Body of pancreas (tissue), 4 donors: Measurements from ENCODE around the gene ABRACL. TPM values are rescaled to one million over a fixed set of nuclear protein-coding genes. Genes with fewer than 3 reads are reported as not detected.

Experiments used
- ATAC-seq: fragments of 150-250 bp; one replicate; pipeline ENCODE4 v1.9.1; 2016
- DNase-seq, 4 donors: peaks; one replicate each; pipeline ENCODE4 v3.0.0-alpha.2; 2019
- H3K27ac ChIP-seq, 4 donors: fragments of 200-600 bp; sonication (generic); 1 replicate in 3 of 4; 2 replicates in 1 of 4; pipeline versions ENCODE4 v1.5.1 to v1.6.1; 2016 to 2019; ENCODE audit warnings: mild to moderate bottlenecking in 1 of 4, mixed read lengths in 1 of 4, moderate library complexity in 1 of 4
- H3K27me3 ChIP-seq, 2 donors: fragments of 200-600 bp; sonication (generic); one replicate each; pipeline ENCODE4 v1.6.0; 2016; ENCODE audit warnings: mild to moderate bottlenecking in 1 of 2
- H3K36me3 ChIP-seq, 2 donors: fragments of 200-600 bp; sonication (generic); replicated peaks in 1 of 2; 2 replicates each; pipeline ENCODE4 v1.5.1; 2016; ENCODE audit warnings: low read depth in 2 of 2; ENCODE audit not compliant: insufficient read depth in 1 of 2
- H3K4me1 ChIP-seq: fragments of 200-600 bp; sonication (generic); one replicate; pipeline ENCODE4 v1.6.0; 2016
- H3K4me3 ChIP-seq, 2 donors: fragments of 200-600 bp; sonication (generic); 1 replicate in 1 of 2; 2 replicates in 1 of 2; pipeline ENCODE4 v1.5.1; 2016 to 2019
- H3K9me3 ChIP-seq, 3 donors: fragments of 200-600 bp; sonication (generic); 1 replicate in 2 of 3; 2 replicates in 1 of 3; pipeline ENCODE4 v1.5.1; 2016
- CTCF ChIP-seq, 7 experiments: fragments of 450-650 bp in 4 of 7; fragments of 200-600 bp in 3 of 7; sonication (generic) in 3 of 7; IDR thresholded peaks; one replicate each; pipeline ENCODE4 v1.5.1; 2016 to 2019; ENCODE audit warnings: antibody characterized with exemption in 7 of 7
- POLR2A ChIP-seq, 3 donors: fragments of 450-650 bp; IDR thresholded peaks; one replicate each; pipeline ENCODE4 v1.6.1; 2016; ENCODE audit warnings: antibody characterized with exemption in 3 of 3, mild to moderate bottlenecking in 2 of 3
- WGBS, 2 donors: methylation state at CpG; one replicate each; pipeline ENCODE4 v1.1.5; 2017; 5-methylcytosine and 5-hydroxymethylcytosine counted together
- intact Hi-C: fragments of 100-400 bp; cut with DNase I; formaldehyde crosslinking; loops from one replicate; pipeline ENCODE4 v1.15.1; 2023
- total RNA-seq, 2 donors: library from RNA; depleted of rRNA; stranded (reverse); fragments of >200 nt; gene quantifications; one replicate each; pipeline ENCODE4 v1.1.0, GENCODE V29; 2016

Gene ABRACL
- total RNA-seq, 2 donors from 2014 or later: 1.6 to 11.2 TPM

DNA sequence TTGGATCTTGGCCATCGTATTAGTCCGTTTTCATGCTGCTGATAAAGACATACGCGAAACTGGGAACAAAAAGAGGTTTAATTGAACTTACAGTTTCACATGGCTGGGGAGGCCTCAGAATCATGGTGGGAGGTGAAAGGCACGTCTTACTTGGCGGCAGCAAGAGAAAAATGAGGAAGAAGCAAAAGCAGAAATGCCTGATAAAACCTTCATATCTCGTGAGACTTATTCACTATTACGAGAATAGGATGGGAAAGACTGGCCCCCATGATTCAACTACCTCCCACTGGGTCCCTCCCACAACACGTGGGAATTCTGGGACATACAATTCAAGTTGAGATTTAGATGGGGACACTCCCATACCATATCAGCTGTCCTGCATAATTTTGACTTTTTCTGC is 20.4 kb upstream of the ABRACL start:
- Histone ChIP-seq H3K9me3 (no peaks in the 10 kb centered on the region), H3K4me1 (no peaks in the 10 kb centered on the region), H3K4me3 (no peak overlapping the region), H3K27ac (no peak overlapping the region), H3K27me3 (no peaks in the 10 kb centered on the region), H3K36me3 (no peaks in the 10 kb centered on the region)
- TF ChIP-seq POLR2A (IDR thresholded peaks at IDR 0.05) (no peak), CTCF (IDR thresholded peaks at IDR 0.05) (no peak)
- intact Hi-C loops: no loop called here
- no peak for ATAC-seq
- WGBS, 2 donors: 80 to 81% methylated on average over 9 of the region's 9 CpGs
- no peak for DNase-seq

DNA sequence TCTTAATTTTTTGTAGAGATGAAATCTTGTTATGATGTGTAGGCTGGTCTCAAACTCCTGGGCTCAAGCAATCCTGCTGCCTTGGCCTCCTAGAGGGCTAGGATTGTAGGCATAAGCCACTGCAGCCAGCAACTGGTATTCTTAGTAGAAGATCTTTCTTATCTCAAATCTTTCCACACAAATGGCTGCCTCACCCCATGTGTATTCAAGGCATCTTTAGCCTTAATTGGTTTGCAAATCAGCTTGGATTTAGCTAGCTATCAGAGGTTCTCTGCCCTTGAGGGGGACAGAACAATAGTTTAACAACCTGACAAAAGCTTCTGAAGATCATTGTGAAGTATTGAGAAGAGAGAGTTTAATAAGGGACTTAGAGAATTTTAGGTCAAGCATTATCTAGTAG is 17.9 kb upstream of the ABRACL start:
- intact Hi-C loops: no loop called here
- Histone ChIP-seq H3K4me1 (peaks cover 12% of the 10 kb centered on the region), H3K27ac (no peak overlapping the region), H3K4me3 (no peak overlapping the region), H3K9me3 (no peaks in the 10 kb centered on the region), H3K36me3 (no peaks in the 10 kb centered on the region), H3K27me3 (no peaks in the 10 kb centered on the region)
- ATAC-seq (no peak), DNase-seq (no peak)
- no peak for TF ChIP-seq POLR2A (IDR thresholded peaks at IDR 0.05)
- TF ChIP-seq CTCF (IDR thresholded peaks at IDR 0.05): no peak

- H3K27ac ChIP-seq: no peak overlapping the region
- no peaks in the 10 kb centered on the region for H3K27me3 ChIP-seq
- WGBS, 2 donors: 74 to 79% methylated on average over 3 of the region's 3 CpGs
- TF ChIP-seq CTCF (IDR thresholded peaks at IDR 0.05) (no peak), POLR2A (IDR thresholded peaks at IDR 0.05) (no peak)
- ATAC-seq (no peak), DNase-seq (no peak)
- intact Hi-C loops: no loop called here
- no peak overlapping the region for H3K4me3 ChIP-seq
- no peaks in the 10 kb centered on the region for H3K36me3 ChIP-seq
- no peaks in the 10 kb centered on the region for H3K9me3 ChIP-seq
- H3K4me1 ChIP-seq: peaks cover 13% of the 10 kb centered on the region
These were observed 16.6 kb upstream of the ABRACL start for GRCh38 chr6:139011980-139012379.

DNA sequence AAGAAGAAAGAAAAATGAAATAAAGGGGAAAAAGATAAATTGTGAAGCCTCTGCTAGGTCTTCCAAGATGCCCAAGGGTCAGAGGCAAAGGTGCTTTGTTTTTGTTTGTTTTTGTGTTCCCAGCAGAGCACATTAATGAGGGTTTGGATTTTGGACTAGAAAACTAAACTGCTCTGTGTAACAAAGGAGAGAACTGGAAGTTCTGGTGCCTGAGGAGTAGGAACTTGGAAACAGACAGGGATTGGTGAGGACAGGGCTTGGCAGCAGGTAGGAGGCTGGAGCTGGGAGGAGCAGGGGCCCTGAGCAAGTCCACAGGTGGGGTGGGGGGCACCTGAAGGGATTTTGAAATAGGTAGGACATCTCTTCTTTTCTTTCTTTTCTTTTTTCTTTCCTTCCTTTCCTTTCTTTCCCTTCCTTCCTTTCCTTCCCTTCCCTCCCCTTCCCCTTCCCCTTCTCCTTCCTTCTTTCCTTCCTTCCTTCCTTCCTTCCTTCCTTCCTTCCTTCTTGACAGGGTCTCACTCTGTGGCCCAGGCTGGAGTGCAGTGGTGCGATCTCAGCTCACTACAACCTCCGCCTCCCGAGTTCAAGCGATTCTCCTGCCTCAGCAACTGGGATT is 15.3 kb upstream of the ABRACL start:
- Histone ChIP-seq H3K36me3 (no peaks in the 10 kb centered on the region), H3K27ac (no peak overlapping the region), H3K27me3 (no peaks in the 10 kb centered on the region), H3K4me1 (peaks cover 16% of the 10 kb centered on the region), H3K4me3 (no peak overlapping the region), H3K9me3 (no peaks in the 10 kb centered on the region)
- TF ChIP-seq POLR2A (IDR thresholded peaks at IDR 0.05) (no peak), CTCF (IDR thresholded peaks at IDR 0.05) (no peak)
- WGBS, 2 donors: 87 to 93% methylated on average over 3 to 4 of the region's 4 CpGs
- DNase-seq (no peak), ATAC-seq (no peak)
- intact Hi-C loops: no loop called here

DNA sequence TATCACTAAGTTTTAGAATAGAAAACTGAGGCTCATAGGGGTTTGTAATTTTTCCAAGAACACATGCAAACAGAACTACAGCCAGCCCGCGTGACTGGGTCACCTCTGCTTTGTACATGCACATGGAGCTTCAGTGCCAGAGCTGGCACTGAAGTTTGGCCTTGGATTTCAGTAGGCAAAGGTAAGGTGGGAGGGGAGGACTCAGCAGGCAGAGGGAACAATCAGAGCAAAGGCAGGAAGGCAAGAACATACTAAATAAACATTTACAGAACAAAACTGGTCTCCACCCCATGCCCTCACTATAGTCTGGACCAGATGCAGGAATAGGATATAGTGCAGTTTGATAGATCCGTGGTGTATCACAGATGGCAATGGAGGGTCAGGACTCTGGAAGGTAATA is 13.6 kb upstream of the ABRACL start:
- Histone ChIP-seq H3K9me3 (no peaks in the 10 kb centered on the region), H3K27me3 (no peaks in the 10 kb centered on the region), H3K27ac (peak overlapping the region in 2 of 4 donors; percentile 28 to 32), H3K36me3 (no peaks in the 10 kb centered on the region), H3K4me3 (no peak overlapping the region), H3K4me1 (peaks cover 16% of the 10 kb centered on the region)
- WGBS, 2 donors: 14 to 25% methylated on average over 3 of the region's 3 CpGs
- intact Hi-C loops: no loop called here
- DNase-seq: peak; percentile 65 to 87 (median 86)
- ATAC-seq: peak; percentile 93
- no peak for TF ChIP-seq POLR2A (IDR thresholded peaks at IDR 0.05)
- TF ChIP-seq CTCF (IDR thresholded peaks at IDR 0.05): no peak
